Peyer's patch (tissue), 4 donors: ENCODE results near the gene RREB1. TPM values are rescaled to one million over a fixed set of nuclear protein-coding genes. Genes with fewer than 3 reads are reported as not detected.
A peak's percentile ranks its signal among the peaks of the same experiment; 100 is the strongest.
"Not testable (repeated sequence)": the region's sequence is repeated elsewhere in the genome, so short reads cannot be mapped to it uniquely, and the experiment has no call there.

Experiments used
- DNase-seq, 3 donors: peaks; one replicate each; pipeline ENCODE4 v3.0.0-alpha.2; 2017 to 2019
- H3K27ac ChIP-seq, 4 donors: fragments of 200-600 bp; sonication (generic); one replicate each; pipeline ENCODE4 v1.5.1; 2016 to 2019
- H3K27me3 ChIP-seq, 2 donors: fragments of 200-600 bp; sonication (generic); one replicate each; pipeline ENCODE4 v1.5.1; 2019
- H3K36me3 ChIP-seq, 3 donors: fragments of 200-600 bp; sonication (generic); one replicate each; pipeline ENCODE4 v1.5.1; 2016 to 2019
- H3K4me1 ChIP-seq, 4 donors: fragments of 200-600 bp; sonication (generic); one replicate each; pipeline ENCODE4 v1.5.1; 2016 to 2019
- H3K4me3 ChIP-seq, 4 donors: fragments of 200-600 bp; sonication (generic); 1 replicate in 3 of 4; 2 replicates in 1 of 4; pipeline ENCODE4 v1.5.1; 2016 to 2019; ENCODE audit warnings: mild to moderate bottlenecking in 1 of 4
- H3K9me3 ChIP-seq, 4 donors: fragments of 200-600 bp; sonication (generic); one replicate each; pipeline ENCODE4 v1.5.1; 2016 to 2019; ENCODE audit warnings: mild to moderate bottlenecking in 1 of 4
- POLR2A ChIP-seq, 2 donors: fragments of 450-650 bp; IDR thresholded peaks; one replicate each; pipeline ENCODE4 v1.5.1; 2017; ENCODE audit warnings: antibody characterized with exemption in 2 of 2, mild to moderate bottlenecking in 2 of 2, moderate library complexity in 2 of 2
- total RNA-seq, 4 donors: library from RNA; depleted of rRNA; stranded (reverse); fragments of >200 nt; gene quantifications; one replicate each; pipeline ENCODE4 v1.1.0, GENCODE V29; 2016
- TF ChIP-seq, protein P1 (sequence below), 6 experiments: fragments of 450-650 bp in 4 of 6; fragments of 200-600 bp in 2 of 6; sonication (generic) in 1 of 6; IDR thresholded peaks; one replicate each; pipeline ENCODE4 v1.5.1; 2017 to 2019; ENCODE audit warnings: antibody characterized with exemption in 6 of 6, mild to moderate bottlenecking in 3 of 6, moderate library complexity in 1 of 6

RREB1 gene
- total RNA-seq, 4 donors from 2014 or later, result 65.0 to 118 (median 113) TPM

GRCh38 chr6:7155871-7156579 lies 48.3 kb downstream of the RREB1 start:
- no peaks in the 10 kb centered on the region for H3K9me3 ChIP-seq
- peak overlapping the region in 2 of 4 donors; percentile 15 to 61 for H3K27ac ChIP-seq
- H3K36me3 ChIP-seq, result no peaks in the 10 kb centered on the region
- no peak overlapping the region for H3K4me3 ChIP-seq
- no peak for DNase-seq
- H3K4me1 ChIP-seq, result peaks cover 0 to 57% (median 5%) of the 10 kb centered on the region in 4 donors
- H3K27me3 ChIP-seq, result no peaks in the 10 kb centered on the region
- TF ChIP-seq POLR2A (IDR thresholded peaks at IDR 0.05), result no peak
- TF ChIP-seq, protein P1, sequence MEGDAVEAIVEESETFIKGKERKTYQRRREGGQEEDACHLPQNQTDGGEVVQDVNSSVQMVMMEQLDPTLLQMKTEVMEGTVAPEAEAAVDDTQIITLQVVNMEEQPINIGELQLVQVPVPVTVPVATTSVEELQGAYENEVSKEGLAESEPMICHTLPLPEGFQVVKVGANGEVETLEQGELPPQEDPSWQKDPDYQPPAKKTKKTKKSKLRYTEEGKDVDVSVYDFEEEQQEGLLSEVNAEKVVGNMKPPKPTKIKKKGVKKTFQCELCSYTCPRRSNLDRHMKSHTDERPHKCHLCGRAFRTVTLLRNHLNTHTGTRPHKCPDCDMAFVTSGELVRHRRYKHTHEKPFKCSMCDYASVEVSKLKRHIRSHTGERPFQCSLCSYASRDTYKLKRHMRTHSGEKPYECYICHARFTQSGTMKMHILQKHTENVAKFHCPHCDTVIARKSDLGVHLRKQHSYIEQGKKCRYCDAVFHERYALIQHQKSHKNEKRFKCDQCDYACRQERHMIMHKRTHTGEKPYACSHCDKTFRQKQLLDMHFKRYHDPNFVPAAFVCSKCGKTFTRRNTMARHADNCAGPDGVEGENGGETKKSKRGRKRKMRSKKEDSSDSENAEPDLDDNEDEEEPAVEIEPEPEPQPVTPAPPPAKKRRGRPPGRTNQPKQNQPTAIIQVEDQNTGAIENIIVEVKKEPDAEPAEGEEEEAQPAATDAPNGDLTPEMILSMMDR (IDR thresholded peaks at IDR 0.05), result no peak

- TF ChIP-seq, protein P1 (IDR thresholded peaks at IDR 0.05), result no peak
- no peak for TF ChIP-seq POLR2A (IDR thresholded peaks at IDR 0.05)
Measured at GRCh38 chr6:7156643-7157278, 49.0 kb downstream of the RREB1 start.

DNA sequence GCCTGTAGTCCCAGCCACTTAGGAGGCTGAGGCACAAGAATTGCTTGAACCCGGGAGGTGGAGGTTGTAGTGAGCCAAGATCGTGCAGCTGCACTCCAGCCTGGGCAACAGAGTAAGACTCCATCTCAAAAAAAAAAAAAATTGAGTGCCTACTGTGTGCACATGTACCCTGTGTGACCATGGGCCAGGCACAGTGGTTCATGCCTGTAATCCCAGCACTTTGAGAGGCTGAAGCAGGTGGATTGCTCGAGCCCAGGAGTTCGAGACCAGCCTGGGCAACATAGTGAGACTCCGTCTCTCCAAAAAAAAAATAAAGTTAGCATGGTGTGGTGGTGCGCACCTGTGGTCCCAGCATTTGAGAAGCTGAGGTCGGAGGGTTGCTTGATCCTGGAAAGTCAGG lies 49.5 kb downstream of the RREB1 start:
- not testable (repeated sequence) for H3K27me3 ChIP-seq, DNase-seq, H3K27ac ChIP-seq, H3K4me3 ChIP-seq, H3K9me3 ChIP-seq, H3K36me3 ChIP-seq
- H3K4me1 ChIP-seq, result peaks cover 0 to 57% (median 5%) of the 10 kb centered on the region in 4 donors

More at GRCh38 chr6:7156643-7157278, 49.0 kb downstream of the RREB1 start:
- Histone ChIP-seq H3K4me1 (peaks cover 0 to 57% (median 5%) of the 10 kb centered on the region in 4 donors), H3K27me3 (no peaks in the 10 kb centered on the region), H3K36me3 (no peaks in the 10 kb centered on the region), H3K9me3 (no peaks in the 10 kb centered on the region), H3K27ac (peak overlapping the region in 2 of 4 donors; percentile 15 to 61), H3K4me3 (no peak overlapping the region)
- no peak for DNase-seq

DNA sequence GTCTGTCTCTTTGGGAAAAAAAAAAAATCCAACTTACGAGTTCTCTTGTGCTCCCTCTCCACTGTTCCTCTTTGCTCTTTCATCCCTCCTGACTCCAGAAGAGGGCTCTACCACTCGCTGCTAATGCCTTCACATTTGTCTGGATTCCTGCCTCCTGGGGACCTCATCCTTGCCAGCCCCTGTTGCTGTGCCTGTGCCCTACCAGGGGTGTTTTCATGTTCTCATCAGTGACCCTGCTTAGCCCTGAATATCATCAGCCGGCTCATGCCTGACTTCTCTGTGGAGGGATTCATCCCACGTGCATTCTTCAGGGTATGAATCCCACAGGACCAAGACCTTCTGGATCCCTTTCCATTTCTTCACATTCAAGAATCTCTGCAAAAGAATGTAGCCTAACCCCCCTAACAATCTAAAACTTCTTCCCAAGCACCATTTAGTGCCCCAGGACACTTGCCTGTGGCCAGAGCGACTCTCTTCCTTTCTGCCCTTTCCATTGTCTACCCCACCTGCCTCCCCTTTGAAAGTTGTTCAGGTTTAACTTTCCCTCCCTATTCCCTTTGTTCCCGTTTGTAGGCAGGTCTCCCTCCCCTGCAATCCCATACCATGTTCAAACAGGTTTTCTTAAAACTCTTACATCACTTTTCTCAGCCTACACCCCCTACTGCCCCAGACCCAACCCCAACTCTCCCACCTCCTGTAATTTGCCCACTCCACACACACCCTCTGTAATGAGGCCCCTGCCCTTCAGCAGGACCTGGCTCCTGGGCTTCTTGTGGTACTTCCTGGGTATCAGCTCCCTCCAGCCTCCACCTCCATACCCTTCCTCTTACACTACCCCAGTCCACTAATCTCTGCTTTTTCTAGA lies 50.2 kb downstream of the RREB1 start:
- DNase-seq, result no peak
- H3K9me3 ChIP-seq, result no peaks in the 10 kb centered on the region
- no peaks in the 10 kb centered on the region for H3K27me3 ChIP-seq
- no peaks in the 10 kb centered on the region for H3K36me3 ChIP-seq
- TF ChIP-seq, protein P1 (IDR thresholded peaks at IDR 0.05), result no peak
- no peak for TF ChIP-seq POLR2A (IDR thresholded peaks at IDR 0.05)
- no peak overlapping the region for H3K27ac ChIP-seq
- H3K4me3 ChIP-seq, result no peak overlapping the region
- H3K4me1 ChIP-seq, result peaks cover 0 to 58% (median 5%) of the 10 kb centered on the region in 4 donors

- H3K36me3 ChIP-seq, result no peaks in the 10 kb centered on the region
- no peaks in the 10 kb centered on the region for H3K27me3 ChIP-seq
- H3K4me1 ChIP-seq, result peaks cover 3 to 73% (median 5%) of the 10 kb centered on the region in 4 donors
- TF ChIP-seq POLR2A (IDR thresholded peaks at IDR 0.05), result no peak
- TF ChIP-seq, protein P1 (IDR thresholded peaks at IDR 0.05), result no peak
- H3K9me3 ChIP-seq, result no peaks in the 10 kb centered on the region
- no peak overlapping the region for H3K4me3 ChIP-seq
- peak in 1 of 3 donors; percentile 5 for DNase-seq
- H3K27ac ChIP-seq, result no peak overlapping the region
Measured at GRCh38 chr6:7159790-7160525, 52.2 kb downstream of the RREB1 start.
